HuH-7 (cell line): ENCODE measurements around the gene BET1L.
"Not testable (repeated sequence)": the region's sequence is repeated elsewhere in the genome, so short reads cannot be mapped to it uniquely, and the experiment has no call there.

ENCODE experiments used
- DNase-seq: peaks from one replicate; pipeline ENCODE4 v3.0.0; 2011; ENCODE audit warnings: low spot score

The BET1L gene

DNA sequence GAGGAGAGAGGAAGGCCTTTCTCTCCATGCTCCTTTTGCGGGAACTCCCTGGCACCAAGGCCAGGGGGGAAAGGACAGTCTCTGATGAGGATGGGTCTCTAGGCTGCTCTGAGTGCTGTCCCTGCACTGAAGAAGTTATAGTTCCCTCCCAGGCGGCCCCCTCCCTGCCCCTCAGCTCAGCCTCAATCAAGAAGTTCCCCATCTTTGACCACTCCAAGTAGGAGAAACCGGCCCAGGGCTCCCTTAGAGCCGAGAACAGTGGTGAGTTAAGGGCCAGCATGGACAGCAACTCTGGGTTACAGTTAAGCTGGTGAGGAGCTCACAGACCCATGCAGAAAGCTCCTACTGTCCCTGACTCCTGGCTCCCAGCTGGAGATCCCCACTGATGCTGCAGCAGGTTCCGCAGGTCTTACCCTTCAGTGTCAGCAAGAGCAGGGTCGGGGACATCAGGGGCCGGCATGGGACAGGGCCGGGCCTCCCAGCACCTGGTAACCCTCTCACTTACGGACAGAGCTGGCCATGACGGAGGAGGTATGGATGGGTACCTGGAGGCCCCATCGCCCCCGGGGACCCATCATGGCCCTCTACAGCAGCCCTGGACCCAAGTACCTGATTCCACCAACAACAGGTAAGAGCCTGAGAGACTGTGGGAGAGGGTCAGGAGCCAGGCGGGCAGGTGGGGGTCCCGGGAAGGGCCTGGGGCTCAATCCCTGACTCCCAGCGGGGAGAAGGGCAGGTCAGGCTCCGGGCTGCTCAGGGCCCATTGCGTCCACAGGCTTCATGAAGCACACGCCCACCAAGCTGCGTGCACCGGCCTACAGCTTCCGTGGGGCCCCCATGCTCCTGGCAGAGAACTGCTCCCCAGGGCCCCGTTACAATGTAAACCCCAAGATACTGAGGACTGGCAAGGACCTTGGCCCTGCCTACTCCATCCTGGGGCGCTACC is 10.1 kb downstream of the BET1L start:
- no peak for DNase-seq

DNA sequence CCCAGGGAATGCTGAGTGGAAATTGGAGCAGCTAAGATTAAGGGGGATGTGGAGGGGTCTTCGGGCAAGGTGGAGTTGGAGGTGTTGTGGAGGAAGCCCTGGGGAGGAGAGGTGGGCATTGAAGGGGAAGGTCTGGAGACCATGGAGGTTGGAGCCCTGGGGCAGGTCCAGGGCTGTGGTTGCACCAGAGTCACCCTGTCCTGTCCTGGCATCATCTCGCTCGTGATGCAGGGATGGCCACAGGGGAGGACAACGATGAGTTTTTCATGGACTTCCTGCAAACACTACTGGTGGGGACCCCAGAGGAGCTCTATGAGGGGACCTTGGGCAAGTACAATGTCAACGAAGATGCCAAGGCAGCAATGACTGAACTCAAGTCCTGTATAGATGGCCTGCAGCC is 13.7 kb downstream of the BET1L start:
- not testable (repeated sequence) for DNase-seq

DNA sequence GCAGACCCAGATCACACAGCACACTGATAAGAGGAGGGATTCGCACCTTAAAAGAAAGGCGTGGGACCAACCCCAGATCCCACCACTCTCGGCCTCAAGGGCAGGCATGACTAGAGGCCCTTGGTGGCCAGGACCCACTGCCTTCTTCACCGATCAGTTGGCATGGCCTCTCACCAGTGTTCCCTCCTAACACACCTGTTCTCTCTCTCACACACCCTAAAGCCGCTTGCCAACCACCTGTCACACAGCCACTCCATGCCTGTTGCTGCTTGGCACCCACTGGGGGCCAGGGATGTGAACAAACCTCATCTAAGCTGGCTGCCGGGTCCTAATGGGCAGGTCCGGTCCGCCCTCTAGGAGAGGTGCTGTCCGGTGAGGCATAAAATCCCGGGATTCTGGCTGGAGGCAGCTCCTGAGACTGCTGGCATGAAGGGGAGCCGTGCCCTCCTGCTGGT is 14.5 kb downstream of the BET1L start, which contains the start of gene SCGB1C1:
SCGB1C1 (plus strand) TSS at position 405 of the 455 bp plus-strand sequence; CDS start at position 427, 22 bp downstream.
- DNase-seq, result not testable (repeated sequence)

DNA sequence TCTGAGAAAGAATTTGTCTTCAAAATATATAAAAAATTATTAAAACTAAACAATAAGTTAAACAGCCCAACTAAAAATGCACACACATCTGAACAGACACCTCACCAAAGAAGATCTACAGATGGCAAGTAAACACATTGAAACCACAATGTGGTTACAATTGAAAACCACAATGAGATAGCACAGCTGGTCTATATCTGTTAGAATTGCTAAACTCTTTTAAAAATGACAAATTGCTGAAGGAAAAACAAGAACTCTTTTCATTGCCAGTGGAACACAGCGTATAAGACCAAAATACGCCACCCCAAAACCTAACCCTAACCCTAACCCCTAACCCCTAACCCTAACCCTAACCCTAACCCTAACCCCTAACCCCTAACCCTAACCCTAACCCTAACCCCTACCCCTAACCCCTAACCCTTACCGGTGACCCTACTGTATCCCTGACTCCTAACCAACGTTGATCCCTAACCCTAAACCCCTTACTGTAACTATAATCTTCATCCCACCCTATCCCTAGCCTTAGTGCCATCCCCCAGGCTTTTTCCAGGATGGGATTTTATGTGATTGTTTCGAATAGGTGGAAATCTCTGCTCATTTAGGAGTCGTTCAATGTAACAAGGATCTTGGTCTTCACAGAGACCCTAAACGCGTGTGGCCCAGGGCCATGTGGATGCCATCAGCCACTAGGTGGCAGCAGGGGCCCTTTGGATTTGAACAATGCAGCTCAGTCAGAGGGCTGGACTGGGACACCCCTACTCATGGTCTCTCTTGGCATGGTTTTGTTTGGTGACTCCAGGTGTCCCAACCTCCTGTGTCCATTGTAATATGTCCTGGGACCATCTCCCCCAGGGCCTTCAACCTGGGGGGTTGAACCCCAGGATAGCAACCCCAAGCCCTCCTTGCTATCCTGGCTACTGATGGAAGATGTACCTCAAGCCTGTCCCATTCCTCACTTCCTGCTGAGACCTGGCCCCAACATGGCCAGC is 15.4 kb downstream of the BET1L start:
- not testable (repeated sequence) for DNase-seq

DNA sequence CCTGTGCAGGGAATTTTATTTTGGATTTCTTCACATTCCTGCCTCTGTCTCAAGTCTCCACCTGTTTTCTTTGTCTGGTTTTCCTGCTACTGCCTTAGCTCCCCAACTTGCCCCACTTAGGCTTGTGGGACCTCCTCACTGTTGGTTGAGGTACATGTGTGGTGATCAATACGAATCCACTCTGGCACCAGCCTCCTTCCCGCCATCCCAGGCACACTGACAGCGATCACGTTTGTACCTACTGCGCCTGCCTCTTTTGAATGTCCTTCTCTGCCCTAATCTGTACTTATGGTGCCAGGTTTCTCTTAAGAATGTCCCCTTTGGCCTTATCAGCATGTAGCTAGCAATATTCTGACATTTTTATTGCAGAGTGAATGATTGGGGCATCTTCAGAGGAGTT is 16.7 kb downstream of the BET1L start:
- not testable (repeated sequence) for DNase-seq

DNA sequence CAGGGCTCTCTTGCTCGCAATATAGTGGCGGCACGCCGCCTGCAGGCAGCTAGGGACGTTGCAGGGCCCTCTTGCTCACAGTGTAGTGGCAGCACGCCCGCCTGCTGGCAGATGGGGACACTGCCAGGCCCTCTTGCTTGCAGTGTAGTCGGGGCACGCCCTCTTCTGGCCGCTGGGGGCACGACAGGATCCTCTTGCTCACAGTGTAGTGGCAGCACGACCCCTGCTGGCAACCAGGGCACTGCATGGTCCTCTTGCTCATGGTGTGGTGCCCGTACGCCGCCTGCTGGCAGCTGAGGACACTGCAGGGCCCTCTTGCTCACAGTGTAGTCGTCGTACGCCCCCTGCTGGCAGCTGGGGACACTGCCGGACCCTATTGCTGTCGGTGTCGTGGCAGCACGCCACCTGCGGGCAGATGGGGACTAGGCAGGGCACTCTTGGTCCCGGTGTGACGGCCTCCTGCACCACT is 17.3 kb downstream of the BET1L start:
- not testable (repeated sequence) for DNase-seq

DNA sequence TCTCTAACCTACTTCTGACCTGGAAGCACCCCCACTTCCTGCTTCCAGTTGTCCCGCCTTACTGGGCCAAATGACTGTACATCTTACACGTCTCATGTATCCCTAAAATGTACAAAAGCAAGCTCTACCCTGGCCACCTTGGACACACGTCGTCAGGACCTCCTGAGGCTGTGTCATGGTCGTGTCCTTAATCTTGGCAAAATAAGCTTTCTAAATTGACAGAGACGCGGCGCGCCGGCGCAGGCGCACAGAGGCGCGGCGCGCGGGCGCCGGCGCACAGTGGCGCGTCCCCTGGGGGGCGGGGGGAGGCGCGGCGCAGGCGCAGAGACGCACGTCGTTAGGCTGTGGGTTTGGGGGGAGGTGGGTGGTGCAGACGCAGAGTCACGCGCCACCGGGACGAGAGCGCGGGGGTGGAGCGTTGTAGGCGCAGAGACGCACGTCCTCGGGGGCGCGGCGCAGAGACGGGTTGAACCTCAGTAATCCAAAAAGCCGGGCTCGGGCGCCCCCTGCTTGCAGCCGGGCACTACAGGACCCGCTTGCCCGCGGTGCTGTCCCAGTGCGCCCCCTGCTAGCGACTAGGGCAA is 17.9 kb downstream of the BET1L start:
- DNase-seq, result not testable (repeated sequence)

DNA sequence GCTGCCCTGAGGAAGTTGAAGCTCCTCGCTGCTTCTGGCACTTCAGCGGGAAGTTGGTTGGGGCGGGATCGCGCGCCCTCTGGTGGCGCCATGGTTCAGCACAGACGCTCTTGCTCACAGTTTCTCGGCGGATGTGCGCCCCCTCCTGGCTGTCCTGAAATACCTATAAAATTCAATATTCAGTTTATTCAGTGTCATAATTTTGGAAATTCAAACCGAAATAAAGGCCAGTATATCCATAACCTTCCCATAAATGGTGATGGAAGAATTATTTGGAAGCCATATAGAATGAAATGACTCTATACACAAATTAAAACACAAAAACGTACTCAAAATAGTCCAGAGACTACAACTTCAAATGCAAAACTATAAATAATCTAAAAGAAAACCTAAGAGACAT is 27.0 kb downstream of the BET1L start:
- not testable (repeated sequence) for DNase-seq
